GF-D8 (cell line): Measurements from ENCODE around the gene GTF3C4.
"Not testable (repeated sequence)": the region's sequence is repeated elsewhere in the genome, so short reads cannot be mapped to it uniquely, and the experiment has no call there.

Experiments used
- DNase-seq: peaks from one replicate; lab custom pipeline; 2025; lab: John Stamatoyannopoulos, UW

The GTF3C4 gene

GRCh38 chr9:132699956-132700355, 29.7 kb downstream of the GTF3C4 start:
- DNase-seq: no peak

GRCh38 chr9:132702254-132702653, 32.0 kb downstream of the GTF3C4 start:
- DNase-seq: no peak

GRCh38 chr9:132703336-132703735, 33.1 kb downstream of the GTF3C4 start:
- DNase-seq: no peak

GRCh38 chr9:132708239-132708638, 38.0 kb downstream of the GTF3C4 start:
- DNase-seq: no peak

DNA sequence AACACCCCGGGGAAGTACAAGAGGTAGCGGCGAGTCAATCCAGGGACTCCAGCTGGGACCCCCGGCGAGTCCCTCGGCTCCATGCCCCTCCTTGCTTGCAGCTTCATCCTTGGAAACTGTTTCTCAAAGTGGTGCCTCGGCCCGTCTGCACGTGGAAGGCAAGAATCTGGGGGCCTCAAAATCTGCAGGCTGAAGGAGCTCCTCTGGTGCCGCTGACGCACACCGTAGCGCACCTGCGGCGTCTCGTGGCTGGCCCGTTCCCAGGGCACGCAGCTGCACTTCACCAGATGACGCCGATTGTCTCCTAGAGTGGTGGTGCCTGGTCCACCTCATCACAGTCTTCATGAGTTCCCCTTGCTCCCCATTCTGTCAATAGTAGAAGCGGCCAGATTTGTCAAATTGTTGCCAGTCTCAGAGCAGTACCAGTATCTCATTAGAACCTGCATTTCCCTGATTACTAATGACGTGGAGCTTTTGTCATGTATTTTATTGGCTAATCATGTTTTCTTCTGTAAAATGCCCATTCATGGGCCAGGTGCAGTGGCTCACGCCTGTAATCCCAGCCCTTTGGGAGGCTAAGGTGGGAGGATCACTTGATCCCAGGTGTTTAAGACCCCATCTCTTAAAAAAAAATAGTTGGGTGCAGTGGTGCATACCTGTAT, 38.6 kb downstream of the GTF3C4 start:
- no peak for DNase-seq

DNA sequence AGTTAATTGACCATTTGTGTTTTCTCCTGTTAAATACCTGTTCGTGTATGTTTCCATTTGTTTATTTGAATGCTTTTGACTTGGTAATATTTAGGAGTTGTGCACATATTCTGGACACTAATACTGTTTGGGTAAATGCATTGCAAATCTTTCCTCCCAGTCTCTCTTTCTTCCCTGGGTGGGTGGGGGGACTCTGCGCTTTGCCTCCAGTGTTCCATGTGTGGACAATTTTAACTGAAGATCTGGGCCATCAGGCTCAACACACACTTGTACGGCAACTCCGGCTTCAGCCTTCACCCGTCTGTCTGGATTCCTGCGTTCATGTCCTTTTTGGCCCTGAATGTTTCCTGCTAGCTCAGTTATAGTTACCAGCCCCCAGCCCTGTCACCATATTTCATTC, 40.1 kb downstream of the GTF3C4 start:
- DNase-seq: no peak

- not testable (repeated sequence) for DNase-seq
Observed at GRCh38 chr9:132711152-132711551, 40.9 kb downstream of the GTF3C4 start.

DNA sequence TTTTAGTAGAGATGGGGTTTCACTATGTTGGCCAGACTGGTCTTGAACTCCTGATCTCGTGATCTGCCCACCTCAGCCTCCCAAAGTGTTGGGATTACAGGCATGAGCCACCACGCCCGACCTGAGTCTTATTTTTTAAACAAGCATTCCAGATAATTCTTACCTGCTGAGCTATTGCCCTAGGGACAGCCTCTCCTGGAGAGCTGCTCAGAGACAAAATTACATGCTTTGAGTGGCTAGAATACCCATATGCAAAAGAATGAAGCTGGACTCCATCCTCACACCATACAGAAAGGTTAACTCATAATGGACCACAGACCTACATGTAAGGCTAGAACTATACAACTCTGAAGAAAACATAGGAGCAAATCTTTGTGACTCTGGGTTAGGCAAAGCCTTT, 41.6 kb downstream of the GTF3C4 start:
- DNase-seq: no peak

DNA sequence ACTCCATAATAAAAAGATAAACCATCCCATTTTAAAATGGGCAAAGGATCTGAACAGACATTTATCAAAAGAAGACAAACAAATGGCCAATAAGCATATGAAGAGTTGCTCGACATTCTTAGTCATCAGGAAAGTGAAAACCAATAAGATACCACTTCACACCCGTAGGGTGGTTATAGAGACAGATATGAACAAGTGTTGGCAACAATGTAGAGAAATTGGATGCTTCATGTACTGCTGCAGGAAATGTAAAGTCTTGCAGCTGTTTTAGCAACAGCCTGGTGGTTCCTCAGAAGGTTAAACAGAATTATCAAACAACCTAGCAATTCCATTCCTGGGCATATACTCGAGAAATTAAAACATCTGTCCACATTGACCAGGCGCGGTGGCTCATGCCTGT, 42.5 kb downstream of the GTF3C4 start:
- no peak for DNase-seq

GRCh38 chr9:132716007-132716406, 45.7 kb downstream of the GTF3C4 start:
- no peak for DNase-seq

- DNase-seq: no peak
Observed at GRCh38 chr9:132717326-132717945, 47.2 kb downstream of the GTF3C4 start.

DNA sequence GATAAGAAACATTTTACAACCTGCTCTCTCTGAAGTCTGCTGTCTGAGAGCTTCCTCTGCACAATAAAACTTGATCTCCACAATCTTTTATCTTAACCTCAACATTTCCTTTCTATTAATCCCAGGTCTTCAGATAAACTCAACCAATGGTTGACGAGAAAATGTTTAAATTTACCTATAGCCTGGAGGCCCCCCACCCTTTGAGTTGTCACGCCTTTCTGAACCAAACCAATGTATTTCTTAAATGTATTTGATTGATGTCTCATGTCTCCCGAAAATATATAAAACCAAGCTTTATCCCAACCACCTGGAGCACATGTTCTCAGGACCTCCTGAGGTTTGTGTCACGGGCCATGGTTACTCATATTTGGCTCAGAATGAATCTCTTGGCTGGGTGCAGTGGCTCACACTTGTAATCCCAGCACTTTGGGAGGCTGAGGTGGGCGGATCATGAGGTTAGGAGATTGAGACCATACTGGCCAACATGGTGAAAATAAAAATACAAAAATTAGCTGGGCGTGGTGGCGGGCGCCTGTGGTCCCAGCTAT, 48.2 kb downstream of the GTF3C4 start:
- not testable (repeated sequence) for DNase-seq

DNA sequence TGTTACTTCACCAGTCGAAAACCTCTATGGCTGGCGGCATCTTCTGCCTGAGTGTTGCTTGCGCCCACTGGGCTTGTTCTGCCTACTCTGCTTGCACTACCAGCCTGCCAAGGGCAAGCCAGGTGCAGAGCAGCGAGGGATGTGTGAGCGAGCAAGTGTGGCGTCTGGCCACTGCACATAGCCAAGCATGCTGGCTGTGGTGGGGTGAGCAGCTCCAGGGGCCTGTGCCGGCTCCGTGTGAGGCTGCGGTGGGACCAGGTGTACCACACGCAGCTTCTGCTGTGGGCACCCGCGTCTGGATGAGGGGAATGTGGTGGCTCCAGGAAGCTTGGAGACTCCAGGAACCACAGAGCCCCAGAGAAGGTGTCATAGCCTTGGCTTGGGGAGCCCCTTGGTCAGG, 51.4 kb downstream of the GTF3C4 start:
- DNase-seq: no peak

GRCh38 chr9:132722564-132723065, 52.4 kb downstream of the GTF3C4 start:
- DNase-seq: no peak

- DNase-seq: no peak
Observed at GRCh38 chr9:132723809-132724208, 53.5 kb downstream of the GTF3C4 start.

DNA sequence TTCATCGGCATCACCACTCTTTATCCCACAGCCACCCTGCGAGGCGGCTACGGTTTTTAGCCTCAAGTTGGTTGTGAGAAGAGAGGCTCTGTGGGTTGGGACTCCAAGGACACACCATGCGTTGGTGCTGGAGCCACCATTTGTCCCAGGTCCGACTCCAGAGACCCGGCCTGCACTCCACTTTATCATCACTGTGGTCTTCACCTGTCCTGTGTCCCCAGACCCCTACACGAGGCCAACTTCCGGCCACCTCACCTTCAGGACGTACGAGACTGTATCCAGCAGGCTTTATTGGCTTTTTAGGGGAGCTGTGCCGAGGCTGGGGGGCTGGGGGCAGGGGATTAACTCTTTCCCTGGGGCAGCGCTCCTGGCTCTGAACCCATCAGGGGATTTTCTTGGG, 55.0 kb downstream of the GTF3C4 start:
- no peak for DNase-seq

GRCh38 chr9:132726576-132727130, 56.4 kb downstream of the GTF3C4 start:
- no peak for DNase-seq

GRCh38 chr9:132728071-132728470, 57.8 kb downstream of the GTF3C4 start:
- DNase-seq: no peak

DNA sequence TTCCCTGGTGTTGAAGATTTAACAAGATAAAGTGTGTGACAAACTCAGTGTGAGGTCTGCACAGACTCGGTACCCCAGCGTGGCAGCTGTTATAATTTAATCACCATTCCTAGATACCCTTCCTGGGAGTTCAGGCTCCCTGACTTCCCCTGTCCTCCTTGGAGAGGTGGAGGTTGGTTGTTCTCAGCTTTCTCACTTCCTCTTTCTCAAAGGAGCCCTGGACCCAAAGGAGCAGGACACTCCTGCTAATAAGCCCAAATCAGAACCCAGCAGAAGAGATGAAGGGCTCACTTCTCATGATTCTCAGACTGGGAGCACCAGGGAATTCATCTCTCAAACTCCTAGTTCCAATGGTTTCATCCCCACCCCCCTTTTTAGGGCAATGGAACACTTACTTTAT, 58.2 kb downstream of the GTF3C4 start:
- no peak for DNase-seq

DNA sequence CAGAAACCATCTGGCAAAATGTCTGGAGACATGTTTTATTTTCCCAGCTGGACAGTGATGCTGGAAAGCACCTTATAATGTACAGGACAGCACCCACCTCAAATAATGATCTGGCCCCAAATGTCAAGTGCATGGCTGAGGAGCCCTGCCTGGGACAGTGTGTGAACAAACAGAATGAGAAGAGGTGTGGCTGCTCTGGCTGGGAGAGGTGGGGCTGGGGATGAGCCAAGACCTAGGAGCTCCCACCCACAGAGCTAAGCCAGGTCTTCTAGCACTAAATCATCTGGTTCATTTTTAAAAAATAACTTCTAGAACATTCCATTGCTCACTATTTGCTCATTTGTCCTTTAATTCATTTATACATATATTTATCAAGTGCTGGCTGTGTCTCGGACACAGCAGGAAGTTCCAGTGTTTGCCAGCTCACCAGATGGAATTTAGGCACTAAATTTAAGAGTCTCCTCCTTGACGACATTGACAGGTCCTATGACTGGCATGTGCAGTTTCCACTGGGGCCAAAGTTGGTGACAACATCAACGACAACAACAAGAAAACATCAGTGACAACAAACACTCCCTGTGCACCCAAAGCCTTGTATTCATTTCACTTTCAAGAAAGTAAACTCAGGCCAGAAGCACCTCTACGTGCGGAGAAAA, 59.1 kb downstream of the GTF3C4 start:
- no peak for DNase-seq

DNA sequence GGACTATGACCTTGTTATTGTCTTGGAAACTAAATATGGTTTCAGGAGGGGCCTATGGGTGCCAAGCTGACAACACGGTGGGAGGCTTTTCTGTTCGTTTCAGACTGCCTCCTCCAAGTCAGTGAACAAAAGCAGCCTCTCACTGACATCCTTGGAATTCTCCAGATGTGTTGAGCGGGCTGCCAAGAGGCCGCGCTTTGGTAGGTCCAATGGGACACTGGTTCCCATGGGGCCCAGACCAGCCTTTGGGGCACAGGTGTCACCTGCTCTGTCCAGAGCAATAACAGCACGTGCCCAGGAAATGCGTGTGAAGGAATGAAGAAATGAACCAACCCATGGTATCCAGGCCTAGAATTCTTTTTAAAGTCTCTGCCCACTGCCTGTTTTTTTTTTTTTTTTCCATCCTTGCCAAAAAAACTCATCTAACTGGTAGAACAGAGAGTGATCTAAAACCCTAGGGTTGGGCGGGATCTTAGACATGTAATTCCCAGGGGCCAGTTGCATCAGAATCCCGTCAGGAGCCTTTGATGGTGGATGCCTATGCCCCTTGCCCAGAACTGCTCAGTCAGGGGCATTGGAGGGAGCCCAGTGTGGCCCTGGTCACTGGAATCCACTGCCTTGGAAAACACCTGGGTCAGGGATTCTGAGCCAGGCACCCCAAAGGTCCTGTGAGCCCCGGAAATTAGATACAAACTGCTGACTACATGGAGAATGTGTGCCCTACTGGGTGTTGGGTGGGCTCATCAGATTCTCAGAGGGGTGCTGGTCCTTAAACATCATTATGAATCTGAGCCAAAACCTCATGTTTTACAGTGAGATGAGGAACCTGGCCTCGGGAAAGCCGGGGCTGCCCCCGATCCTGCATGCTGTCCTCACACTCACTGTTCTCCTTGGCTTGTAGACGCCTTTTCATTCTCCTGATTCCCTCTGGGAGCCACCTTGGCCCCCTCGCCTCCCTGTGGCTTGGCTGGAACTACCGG, 60.1 kb downstream of the GTF3C4 start:
- no peak for DNase-seq
